COLO668 (cell line): ENCODE results near the gene MBNL2.

Experiments
- DNase-seq: peaks from one replicate; lab custom pipeline; 2025; ENCODE audit not compliant: unreplicated experiment; lab: John Stamatoyannopoulos, UW

Gene MBNL2

DNA sequence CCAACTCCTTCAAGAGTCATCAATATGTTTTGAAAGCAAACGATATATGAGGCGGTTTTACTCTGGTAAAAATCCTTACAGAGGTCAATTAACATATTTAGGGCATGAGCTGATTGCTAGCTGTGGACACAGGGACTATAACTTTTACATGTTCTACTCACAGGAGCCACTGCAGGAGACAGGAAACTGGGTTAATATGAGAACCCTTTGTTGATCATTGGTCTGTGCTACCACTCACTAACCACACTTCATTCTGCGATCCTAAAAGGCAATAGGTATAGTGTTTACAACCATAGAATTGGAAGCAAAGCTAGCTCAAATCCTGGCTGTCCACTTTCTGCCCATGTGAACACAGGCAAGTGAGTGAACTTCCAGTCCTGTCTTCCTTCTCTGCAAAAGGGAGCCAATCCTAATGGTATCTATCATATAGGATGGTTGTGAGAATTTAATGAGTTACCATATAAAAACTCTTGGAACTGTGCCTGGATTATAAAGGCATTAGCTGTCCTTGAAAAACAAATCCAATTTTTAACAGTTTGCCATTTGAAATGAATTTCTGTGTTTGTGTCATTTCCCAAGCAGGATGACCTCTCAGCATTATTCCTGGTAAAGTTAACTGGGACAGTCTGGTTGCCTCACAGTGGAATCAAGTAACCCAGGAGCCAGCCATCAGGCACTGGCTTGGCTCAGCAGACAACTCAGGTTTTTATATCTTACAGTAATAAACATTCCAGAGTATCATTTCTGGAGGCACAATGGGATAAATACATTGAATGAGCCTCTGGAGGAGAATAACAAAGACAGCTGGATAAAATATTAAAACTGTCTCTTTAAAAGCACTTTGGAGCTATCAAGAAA is 182.0 kb downstream of the MBNL2 start:
- DNase-seq = no peak

DNA sequence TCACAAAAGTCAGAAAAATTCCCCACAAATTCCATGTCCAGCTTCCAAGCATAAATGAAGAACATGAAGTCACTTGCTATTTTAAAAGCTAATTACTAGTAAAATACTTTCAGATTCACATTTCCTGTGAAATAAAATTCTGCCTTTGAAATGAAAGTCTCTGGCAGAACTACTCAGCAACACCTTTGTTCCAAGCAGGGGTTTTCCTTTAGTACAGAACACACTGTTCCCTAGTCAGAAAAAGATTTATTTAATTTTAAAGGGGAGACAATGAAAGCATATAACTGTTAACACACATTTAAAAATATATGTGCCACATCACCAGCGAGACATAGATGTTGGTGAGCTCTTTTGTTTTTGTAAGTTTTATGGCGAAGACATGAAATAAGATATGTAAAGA is 185.4 kb downstream of the MBNL2 start:
- no peak for DNase-seq

DNA sequence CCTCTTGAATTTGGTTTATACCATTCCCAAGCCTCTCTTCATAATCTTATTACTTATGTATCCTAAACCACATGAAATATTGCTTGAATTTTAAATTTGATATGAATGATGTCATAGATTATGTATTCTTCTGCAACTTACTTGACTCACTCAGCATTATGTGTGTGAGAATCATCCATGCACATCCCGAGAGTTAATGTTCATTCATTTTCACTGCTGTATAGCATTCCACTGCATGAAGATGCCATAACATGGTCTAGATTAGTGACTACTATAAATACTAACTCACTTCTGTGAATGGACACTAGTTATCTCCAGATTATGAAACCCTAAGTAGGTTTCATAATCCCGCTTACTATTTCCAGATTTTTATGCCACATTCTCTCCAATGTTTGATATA is 186.8 kb downstream of the MBNL2 start:
- DNase-seq = no peak

DNA sequence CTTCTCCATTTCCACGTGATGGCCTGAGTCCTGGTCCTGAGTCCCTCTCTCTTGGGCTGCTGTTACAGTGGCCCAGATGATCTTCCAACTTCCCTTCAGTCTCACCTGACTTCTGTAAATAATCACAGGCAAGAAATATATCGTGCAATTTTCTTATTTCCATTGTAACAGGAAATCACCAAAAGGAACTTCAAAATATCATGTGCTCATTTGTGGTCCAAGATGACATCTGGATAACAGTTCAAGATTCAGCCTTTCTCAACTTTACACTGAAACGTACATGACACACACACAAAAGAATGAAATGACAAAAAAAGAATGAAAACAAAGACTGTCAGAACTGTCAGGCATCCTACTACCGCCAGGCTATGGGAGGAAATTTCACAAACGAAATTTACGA is 189.9 kb downstream of the MBNL2 start:
- no peak for DNase-seq

DNA sequence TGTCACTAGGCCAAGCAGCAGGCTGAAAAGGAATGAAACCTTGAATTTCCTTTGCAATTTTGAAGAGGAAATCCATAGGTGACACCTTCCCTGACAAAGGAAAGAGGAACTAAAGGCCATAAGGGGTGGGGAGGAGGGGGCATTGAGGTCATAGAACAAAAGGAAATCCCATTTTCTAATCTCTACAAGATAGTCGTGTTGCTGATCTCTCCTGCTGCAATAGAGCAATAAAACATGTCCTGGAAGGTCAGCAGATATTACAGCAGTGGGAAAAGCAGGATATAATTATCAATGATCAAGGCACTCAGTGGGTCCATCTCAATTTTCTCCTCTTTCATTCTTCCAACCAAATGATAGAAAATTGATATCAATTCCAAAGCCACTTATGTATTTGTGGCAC is 191.6 kb downstream of the MBNL2 start:
- no peak for DNase-seq

DNA sequence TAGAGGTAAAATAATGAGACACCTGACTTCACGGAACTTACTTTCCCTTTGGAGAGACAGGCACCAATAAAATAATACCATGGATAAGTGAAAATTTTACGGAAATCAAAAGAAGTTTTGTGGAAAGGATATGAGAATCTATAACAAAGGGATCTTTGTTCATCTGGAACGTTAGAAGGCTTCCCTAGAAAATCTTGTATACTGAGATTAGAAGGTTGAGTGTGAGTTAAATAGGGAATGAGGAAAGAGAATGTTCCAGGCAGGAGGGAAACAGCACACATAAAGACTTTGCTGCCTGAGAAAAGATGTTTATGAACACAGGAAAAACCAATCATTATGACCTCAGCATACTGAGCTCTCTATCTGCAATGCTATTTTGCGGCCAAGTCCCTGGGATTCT is 192.3 kb downstream of the MBNL2 start:
- no peak for DNase-seq

DNA sequence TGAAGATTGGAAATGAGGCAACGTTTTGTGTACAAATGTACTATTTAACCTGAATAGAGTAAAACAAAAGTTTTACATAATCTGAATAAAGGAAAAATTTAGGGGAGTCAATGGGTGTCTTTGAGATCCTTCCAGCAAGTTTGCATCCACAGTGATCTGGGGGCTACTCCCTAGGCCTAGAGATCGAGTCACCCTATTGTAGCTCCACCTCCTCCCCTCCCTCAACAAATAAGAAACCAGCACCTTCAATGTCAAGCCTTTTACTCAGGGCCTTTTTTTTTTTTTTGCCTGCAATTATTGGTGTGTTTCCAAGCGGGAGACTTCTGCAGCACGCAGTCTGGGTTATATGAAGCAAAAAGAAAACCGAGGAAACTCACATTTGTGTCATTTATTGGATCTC is 195.6 kb downstream of the MBNL2 start:
- DNase-seq = no peak

DNA sequence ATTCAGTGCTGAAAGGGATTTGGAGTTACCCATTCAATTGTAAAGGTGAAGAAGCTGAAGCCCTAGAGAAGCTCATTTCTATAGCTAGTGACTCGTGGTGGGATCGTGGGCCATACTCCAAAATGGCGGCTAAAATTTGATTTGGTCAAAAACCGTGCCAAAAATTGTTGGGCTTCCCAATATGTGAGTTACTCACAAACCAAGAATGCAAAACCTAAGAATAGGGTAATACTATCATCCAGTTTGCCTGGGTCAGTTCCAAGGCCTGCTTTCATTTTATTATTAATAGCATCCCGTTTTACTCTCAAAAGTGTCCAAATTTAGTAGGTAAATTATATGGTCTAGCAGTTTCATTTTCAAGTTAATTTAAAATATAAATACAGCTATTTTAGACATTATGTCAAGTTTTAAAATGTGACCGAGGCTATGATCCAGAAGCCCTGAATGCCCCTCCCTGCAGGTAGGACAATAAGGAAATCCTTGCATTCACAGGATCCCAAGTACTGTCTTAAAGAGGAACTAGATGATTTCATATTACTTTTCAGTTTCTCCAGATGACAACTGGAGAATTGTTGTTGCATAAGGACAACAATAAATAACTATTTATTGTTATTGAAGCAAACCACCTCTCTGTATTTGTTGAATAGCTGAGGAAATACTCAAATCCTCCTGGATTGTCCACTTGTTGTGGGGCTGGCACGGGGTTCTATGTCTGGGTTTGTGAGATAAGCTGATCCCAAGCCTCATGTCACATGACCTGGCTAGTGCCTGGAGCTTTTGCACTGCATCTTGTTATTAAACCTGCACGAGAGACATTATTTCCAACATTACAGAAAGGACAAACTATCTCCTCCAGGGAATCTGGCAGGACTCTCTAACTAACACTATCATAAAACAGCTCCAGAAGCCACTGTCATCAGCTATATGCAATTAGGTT is 200.3 kb downstream of the MBNL2 start:
- DNase-seq = no peak

DNA sequence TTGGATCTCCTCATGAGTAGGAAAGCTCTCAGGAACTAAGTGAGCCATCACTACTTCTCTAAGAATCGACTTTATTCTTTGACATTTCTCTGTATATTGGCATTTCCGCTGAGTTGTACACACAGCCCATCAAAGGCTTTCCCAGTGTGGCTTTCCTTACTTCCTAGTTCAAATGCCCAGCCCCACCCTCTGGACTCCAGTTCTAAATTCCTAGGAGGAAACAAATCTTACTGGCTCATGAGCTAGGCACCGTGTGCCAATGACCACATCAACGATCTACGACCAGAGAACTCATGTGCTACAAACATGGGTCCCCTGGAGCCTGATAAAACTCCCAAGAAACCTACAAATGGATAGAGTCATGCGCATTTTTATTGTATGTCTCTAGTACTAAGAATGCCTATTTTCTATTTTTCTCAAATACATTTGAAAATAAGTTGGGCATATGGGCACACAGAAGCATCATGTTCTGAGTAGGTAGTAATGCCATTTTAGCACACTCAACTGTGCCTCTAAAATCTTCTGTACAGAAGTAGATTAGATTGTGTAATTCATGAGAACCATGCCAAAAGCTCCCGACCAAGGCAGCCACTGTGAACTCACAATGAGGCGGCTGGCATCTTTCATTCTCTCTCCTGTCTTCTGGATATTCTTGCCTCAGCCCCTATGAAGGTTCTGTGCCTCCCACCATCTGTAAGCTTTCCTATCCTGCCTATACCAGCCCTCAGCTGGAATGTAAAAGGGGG is 201.3 kb downstream of the MBNL2 start:
- DNase-seq = no peak

DNA sequence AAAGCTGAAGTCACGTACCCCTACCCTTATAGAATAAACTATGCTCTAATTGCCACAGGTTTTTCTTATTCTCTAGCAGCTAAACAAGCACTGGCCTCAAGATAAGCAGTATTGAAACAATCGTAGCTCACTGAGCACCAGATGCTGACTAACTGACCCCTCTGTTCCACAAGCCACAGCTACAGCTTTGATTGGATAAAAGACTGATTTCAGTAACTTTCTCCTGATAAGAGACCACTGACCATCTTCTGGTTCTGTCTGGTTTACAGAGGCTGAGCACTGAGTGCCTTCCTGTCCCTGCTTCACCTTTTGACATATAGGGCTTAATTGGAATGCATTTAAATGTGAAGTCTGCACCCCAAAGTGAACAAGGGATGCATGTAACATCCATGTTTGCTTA is 203.5 kb downstream of the MBNL2 start:
- no peak for DNase-seq

DNA sequence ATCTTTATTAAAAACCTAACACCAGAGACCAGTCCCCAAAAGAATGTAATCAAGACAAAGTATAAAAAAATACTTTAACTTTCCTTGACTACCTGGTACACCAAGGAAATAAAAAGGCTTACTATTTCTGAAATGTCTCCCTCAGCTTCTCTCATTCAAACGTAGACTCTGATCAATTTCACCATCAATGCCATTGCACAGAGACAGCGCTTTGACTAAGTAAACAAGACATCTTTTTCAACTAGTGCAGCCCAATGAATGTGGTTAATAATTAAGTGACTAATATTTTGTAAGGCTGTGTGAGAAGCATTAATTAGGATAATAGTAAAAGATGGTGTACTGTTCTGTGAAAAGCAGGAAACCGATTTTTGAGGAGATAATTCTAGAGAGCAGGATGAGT is 204.6 kb downstream of the MBNL2 start:
- no peak for DNase-seq

DNA sequence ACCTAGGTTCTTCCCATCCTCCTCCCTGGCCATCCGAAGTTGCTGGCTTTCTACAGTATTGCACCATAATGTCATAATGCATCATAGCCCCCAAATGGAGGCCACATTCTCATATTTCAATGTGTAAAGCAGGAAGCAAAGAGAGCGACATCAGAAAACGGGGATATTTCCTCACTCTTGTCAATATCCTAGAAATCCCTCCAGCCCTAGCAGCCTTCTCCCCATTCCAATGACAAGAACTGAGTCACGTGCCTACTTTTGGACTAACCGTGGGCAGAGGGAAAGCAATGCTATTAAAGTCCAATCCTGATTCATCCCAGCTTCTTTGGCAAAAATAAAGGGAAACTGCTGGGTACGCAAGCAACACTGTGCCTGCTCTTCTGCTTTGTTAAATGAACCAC is 207.5 kb downstream of the MBNL2 start:
- no peak for DNase-seq

DNA sequence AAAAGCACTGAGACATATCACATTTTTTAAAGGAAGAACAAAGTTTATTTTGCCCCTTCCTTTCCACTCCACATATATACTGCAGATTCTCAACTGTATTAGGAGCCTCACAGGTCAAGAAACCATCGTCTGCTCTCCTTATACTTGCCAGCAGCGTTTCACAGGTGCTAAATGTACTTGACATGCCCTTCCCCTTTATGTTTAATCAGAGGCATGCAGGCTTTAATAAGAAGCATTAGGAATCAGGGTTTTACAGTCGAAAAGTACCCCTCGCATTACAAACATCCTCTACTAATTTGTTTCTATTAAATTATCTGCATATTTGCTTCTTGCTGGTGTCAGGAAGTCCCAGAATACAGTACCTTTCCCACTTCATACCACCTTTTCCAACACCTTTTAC is 208.2 kb downstream of the MBNL2 start:
- no peak for DNase-seq

DNA sequence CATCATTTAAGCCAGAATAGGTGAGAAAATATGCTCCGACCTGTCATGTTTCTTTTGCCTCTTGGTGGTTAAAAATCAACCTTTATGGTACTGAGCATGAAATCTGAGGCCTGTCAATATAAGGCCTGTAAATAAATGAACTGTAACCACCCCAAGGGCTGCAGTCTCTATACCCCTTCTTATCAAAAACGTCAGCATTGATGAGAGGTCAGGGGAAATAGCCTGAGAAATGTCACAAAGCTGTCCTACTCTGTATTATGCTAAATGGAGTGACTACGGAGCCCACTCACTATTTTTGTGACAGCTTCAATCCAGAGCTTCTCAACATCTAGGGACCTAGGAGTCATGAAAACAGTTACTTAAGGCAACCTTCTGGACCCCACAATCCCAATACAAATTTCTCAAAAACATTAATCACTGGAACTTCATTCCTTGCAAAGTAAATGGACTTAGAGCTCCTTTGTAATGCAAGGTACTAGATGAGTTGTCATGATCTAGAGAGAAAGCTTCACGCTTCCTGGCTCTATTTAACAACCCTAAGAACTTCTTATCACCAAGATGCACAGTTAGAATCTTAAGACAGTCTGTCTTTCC is 209.1 kb downstream of the MBNL2 start:
- no peak for DNase-seq

DNA sequence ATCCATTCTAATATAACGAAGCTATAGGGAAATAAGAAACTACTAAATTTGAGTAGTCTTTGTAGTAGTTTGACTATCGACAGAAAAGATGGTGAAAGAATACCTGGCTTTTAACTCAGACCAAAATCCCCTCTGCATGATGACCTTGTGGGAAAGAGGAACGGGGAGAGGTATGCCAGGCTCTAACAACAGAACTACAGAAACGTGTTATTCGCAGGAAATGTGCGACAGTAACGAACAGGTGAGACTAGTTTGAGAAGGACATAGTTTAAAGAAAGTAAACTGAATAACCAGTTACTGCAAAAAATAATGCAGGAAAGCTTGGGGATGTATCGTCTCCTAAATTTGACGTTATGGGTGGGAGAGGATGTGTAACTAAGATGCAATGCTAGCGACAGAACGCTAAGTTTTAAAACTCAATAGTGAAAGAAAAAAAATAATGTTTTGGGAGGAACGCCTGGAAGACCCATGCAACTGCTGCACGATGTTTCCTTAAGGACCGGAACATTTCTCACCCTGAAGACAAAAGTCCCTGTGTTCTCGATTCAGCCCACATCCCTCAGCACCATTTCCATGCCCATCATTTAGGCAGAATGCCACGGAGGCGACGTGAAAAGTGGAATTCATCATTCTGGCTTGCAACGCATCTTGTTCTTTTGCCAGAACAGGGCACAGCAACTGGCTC is 210.2 kb downstream of the MBNL2 start:
- no peak for DNase-seq

DNA sequence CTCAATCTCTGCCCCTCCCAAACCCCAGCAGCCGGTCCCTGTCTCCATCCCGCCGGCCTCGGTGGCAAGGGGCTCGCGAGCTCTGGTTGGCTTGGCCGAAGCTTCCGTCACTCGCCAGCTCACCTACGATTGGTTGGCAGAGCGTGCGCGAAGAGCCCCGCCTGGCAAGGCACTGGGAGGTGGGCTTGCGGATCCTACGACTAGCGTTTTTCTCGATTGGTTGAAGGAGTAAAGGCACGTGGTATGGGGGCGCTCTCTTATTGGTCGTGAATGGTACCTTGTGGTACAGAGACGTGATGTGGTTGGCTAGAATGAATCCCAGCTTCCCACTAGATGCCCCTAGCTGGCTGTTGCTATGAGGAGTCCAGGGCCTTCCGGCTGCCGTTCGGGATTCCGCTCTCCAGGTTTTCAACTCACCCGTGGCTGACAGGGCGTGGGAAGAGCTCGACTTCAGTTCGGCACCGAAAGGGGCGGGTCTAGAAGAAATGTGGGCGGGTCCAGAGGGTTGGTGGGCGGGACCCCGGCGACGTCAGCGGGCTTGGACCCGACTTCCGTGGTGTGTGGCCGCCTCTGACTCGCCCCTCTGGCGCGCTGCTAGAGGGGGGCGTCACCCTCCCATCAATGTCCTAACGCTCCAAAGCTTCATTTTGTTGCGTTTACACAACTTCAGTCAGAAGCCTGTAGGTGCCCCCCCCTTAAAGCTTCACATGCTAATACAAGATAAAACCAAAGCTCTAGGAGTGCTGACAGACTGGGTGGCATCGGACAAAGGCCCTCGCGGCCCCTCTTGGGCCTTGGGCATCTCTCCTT is 211.0 kb downstream of the MBNL2 start:
- peak; percentile 99 for DNase-seq

DNA sequence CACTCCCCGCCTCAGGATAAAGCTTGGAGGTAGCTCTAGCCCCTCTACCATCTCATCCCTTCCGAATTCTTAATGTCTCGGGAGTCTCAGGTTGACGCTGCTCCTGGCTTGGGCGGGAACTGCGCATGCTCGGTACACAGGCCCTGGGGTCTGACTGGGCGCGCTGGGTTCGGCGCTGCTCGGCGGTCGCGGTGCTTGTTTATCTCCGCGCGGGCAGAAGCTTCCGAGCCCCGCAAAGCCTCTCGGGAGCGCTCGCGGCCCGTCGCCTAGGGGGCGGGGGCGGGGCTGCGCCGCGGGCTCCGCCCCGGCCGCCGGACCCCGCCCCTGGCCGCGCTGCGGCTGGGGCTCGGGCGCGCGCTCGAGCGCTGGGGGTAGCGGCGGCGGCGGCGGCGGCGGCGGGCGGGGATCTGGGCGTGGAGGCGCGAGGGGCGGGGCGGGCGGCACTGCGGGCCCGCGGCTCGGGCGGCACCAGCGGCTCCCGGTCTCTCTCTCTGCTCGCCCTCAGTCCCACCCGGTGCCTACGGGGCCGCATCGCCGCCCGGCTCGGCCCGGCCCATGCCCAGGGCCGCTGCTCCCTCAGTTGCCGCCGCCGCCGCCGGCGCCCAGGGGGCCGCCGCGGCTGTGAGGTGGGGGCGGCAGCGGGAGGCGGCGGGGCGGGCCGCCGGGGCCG is 211.7 kb downstream of the MBNL2 start, which contains the start of gene RAP2A:
RAP2A (plus strand) TSS at position 443 of the 670 bp plus-strand sequence. CDS start 302 bp downstream, outside the sequence.
- peak; percentile 99 for DNase-seq

DNA sequence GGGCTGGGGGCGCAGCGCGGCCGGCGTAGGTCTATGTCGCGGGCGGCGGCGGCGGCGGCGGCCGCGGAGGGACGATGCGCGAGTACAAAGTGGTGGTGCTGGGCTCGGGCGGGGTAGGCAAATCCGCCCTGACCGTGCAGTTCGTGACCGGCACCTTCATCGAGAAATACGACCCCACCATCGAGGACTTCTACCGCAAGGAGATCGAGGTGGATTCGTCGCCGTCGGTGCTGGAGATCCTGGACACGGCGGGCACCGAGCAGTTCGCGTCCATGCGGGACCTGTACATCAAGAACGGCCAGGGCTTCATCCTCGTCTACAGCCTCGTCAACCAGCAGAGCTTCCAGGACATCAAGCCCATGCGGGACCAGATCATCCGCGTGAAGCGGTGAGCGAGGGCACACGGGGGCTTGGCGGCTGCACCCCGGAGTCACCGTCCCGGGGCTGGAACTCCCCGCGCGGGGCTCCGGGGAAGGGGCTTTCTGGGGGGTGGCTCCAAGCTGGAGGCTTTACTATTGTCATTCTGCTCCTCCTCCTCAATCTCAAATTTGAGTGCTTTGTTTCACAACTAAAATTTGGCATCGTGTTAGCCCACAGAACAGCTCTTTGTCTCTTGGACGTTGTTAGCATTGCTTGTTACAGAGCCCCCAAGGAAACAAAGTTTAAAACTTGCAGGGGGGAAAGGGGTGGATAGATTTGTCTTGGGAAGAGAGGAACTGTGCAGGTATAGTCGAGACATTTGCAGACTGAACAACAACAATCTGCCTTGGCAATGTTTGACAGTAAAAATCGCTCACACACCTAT is 212.5 kb downstream of the MBNL2 start:
- DNase-seq = peak; percentile 90
